ENCODE measurements around the gene ZMYND8.
"Not testable (repeated sequence)": the region's sequence is repeated elsewhere in the genome, so short reads cannot be mapped to it uniquely, and the experiment has no call there.

ZMYND8 gene

GRCh38 chr20:47289096-47289495, 67.4 kb downstream of the ZMYND8 start:
- no peak for TF ChIP-seq JUND (IDR thresholded peaks at IDR 0.05; ENCODE audit: low read depth)
- in situ Hi-C loops (cut with HindIII; ENCODE audit: low pct_unique_long_range_greater_than_20kb, low sequenced_read_pairs), result no loop called here
- DNase-seq (ENCODE audit: low read depth in 1 of 2, low spot score in 1 of 2), result no peak

DNA sequence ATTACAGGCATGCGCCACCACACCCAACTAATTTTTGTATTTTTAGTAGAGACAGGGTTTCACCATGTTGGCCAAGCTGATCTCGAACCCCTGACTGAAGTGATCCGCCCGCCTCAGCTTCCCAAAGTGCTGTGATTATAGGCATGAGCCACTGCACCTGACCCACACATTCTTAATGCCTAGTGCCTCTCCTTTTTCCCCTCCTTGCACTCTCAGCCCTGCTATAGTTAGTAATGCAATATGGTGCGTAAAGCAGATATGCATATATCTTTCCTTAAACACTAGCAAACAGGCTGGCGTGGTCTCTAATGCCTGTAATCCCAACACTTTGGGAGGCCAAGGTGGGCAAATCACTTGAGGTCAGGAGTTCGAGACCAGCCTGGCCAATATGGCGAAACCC, 68.0 kb downstream of the ZMYND8 start:
- DNase-seq (ENCODE audit: low read depth in 1 of 2, low spot score in 1 of 2); in situ Hi-C loops (cut with HindIII; ENCODE audit: low pct_unique_long_range_greater_than_20kb, low sequenced_read_pairs): not testable (repeated sequence)

GRCh38 chr20:47287609-47288144, 68.8 kb downstream of the ZMYND8 start:
- in situ Hi-C loops (cut with HindIII; ENCODE audit: low pct_unique_long_range_greater_than_20kb, low sequenced_read_pairs), result no loop called here
- DNase-seq (ENCODE audit: low read depth in 1 of 2, low spot score in 1 of 2), result no peak
- no peak for TF ChIP-seq JUND (IDR thresholded peaks at IDR 0.05; ENCODE audit: low read depth)

DNA sequence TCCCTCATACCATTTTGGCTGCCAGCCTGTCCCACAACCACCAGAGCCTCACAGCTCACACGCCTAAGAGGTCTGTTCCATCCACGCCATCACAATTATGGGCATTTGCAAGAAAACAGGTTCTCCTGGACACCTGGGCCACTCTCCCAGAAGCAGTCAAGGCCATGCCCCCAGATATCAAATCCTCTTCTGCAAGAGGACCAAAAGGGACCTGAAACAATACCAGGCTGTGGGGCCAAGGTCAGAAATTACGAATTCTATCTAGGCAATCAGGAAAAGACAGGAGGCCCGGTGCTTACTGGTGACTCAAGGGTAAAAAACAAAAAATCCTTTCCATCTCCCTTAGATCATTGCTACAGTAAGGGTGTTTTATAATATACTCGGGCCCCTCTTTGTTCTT, 69.8 kb downstream of the ZMYND8 start:
- in situ Hi-C loops (cut with HindIII; ENCODE audit: low pct_unique_long_range_greater_than_20kb, low sequenced_read_pairs), result no loop called here
- no peak for DNase-seq (ENCODE audit: low read depth in 1 of 2, low spot score in 1 of 2)
- TF ChIP-seq JUND (IDR thresholded peaks at IDR 0.05; ENCODE audit: low read depth), result no peak

- no peak for TF ChIP-seq JUND (IDR thresholded peaks at IDR 0.05; ENCODE audit: low read depth)
- no peak for DNase-seq (ENCODE audit: low read depth in 1 of 2, low spot score in 1 of 2)
- in situ Hi-C loops (cut with HindIII; ENCODE audit: low pct_unique_long_range_greater_than_20kb, low sequenced_read_pairs), result no loop called here
These were observed 71.3 kb downstream of the ZMYND8 start for GRCh38 chr20:47285189-47285588.

DNA sequence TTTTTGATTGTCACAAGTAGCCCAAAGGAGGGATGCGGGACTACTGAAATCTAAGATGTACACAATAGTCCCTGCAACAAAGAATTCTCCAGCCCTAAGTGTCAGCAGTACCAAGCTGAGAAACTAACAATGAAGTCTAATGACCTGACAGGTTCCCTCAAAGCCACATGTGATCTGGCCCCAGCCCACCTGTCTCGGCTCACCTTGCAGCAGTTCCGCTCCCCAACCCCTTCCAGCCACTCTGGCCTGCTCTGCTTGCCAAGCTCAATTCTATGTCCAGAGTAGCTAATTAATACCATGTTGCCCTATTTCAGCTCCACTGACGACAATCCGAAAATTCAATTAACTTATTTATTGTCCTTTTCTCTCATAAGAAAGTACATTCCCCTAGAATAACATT, 72.1 kb downstream of the ZMYND8 start:
- in situ Hi-C loops (cut with HindIII; ENCODE audit: low pct_unique_long_range_greater_than_20kb, low sequenced_read_pairs), result no loop called here
- no peak for TF ChIP-seq JUND (IDR thresholded peaks at IDR 0.05; ENCODE audit: low read depth)
- DNase-seq (ENCODE audit: low read depth in 1 of 2, low spot score in 1 of 2), result no peak

GRCh38 chr20:47283411-47283810, 73.1 kb downstream of the ZMYND8 start:
- in situ Hi-C loops (cut with HindIII; ENCODE audit: low pct_unique_long_range_greater_than_20kb, low sequenced_read_pairs), result no loop called here
- no peak for TF ChIP-seq JUND (IDR thresholded peaks at IDR 0.05; ENCODE audit: low read depth)
- peak in 1 of 2 experiments; percentile 53 for DNase-seq (ENCODE audit: low read depth in 1 of 2, low spot score in 1 of 2)

DNA sequence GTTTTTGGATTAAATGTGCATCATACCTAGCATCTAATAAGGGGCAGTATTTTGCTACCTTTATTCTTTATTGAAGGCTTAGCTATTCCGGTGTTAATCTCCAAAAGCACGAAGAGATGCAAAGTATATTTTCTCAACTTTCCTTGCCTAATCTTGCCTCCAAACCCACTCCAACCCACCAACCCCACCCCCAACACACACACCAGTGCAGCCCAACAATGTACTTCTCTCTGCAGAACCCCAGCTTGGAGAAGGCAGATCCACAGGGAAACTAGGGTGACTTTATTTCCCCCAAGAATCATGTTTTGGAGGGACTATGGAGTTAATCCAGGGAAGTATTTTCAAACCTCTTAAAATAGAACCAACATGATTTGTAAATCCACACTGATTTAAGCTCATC, 73.6 kb downstream of the ZMYND8 start:
- in situ Hi-C loops (cut with HindIII; ENCODE audit: low pct_unique_long_range_greater_than_20kb, low sequenced_read_pairs), result no loop called here
- DNase-seq (ENCODE audit: low read depth in 1 of 2, low spot score in 1 of 2), result no peak
- TF ChIP-seq JUND (IDR thresholded peaks at IDR 0.05; ENCODE audit: low read depth), result no peak

- in situ Hi-C loops (cut with HindIII; ENCODE audit: low pct_unique_long_range_greater_than_20kb, low sequenced_read_pairs), result no loop called here
- no peak for DNase-seq (ENCODE audit: low read depth in 1 of 2, low spot score in 1 of 2)
- TF ChIP-seq JUND (IDR thresholded peaks at IDR 0.05; ENCODE audit: low read depth), result no peak
These were observed 75.1 kb downstream of the ZMYND8 start for GRCh38 chr20:47281376-47281775.

GRCh38 chr20:47280668-47281067, 75.8 kb downstream of the ZMYND8 start:
- DNase-seq (ENCODE audit: low read depth in 1 of 2, low spot score in 1 of 2), result no peak
- in situ Hi-C loops (cut with HindIII; ENCODE audit: low pct_unique_long_range_greater_than_20kb, low sequenced_read_pairs), result no loop called here
- TF ChIP-seq JUND (IDR thresholded peaks at IDR 0.05; ENCODE audit: low read depth), result no peak

GRCh38 chr20:47280228-47280627, 76.3 kb downstream of the ZMYND8 start:
- no peak for TF ChIP-seq JUND (IDR thresholded peaks at IDR 0.05; ENCODE audit: low read depth)
- in situ Hi-C loops (cut with HindIII; ENCODE audit: low pct_unique_long_range_greater_than_20kb, low sequenced_read_pairs), result no loop called here

GRCh38 chr20:47278907-47279348, 77.6 kb downstream of the ZMYND8 start:
- no peak for TF ChIP-seq JUND (IDR thresholded peaks at IDR 0.05; ENCODE audit: low read depth)
- DNase-seq (ENCODE audit: low read depth in 1 of 2, low spot score in 1 of 2), result no peak
- in situ Hi-C loops (cut with HindIII; ENCODE audit: low pct_unique_long_range_greater_than_20kb, low sequenced_read_pairs), result no loop called here

More at GRCh38 chr20:47280228-47280627, 76.3 kb downstream of the ZMYND8 start:
- DNase-seq (ENCODE audit: low read depth in 1 of 2, low spot score in 1 of 2), result no peak

DNA sequence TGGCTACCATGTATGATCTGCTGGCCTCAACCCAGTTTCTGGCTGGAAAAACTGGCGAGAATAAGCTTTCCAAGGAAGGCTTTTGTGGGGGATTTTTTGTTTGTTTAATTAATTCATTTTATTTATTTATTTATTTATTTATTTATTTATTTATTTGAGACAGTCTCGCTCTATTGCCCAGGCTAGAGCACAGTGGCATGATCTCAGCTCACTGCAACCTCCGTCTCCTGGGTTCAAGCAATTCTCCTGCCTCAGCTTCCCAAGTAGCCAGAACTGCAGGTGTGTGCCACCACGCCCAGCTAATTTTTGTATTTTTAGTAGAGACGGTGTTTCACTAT, 79.0 kb downstream of the ZMYND8 start:
- in situ Hi-C loops (cut with HindIII; ENCODE audit: low pct_unique_long_range_greater_than_20kb, low sequenced_read_pairs); DNase-seq (ENCODE audit: low read depth in 1 of 2, low spot score in 1 of 2): not testable (repeated sequence)

DNA sequence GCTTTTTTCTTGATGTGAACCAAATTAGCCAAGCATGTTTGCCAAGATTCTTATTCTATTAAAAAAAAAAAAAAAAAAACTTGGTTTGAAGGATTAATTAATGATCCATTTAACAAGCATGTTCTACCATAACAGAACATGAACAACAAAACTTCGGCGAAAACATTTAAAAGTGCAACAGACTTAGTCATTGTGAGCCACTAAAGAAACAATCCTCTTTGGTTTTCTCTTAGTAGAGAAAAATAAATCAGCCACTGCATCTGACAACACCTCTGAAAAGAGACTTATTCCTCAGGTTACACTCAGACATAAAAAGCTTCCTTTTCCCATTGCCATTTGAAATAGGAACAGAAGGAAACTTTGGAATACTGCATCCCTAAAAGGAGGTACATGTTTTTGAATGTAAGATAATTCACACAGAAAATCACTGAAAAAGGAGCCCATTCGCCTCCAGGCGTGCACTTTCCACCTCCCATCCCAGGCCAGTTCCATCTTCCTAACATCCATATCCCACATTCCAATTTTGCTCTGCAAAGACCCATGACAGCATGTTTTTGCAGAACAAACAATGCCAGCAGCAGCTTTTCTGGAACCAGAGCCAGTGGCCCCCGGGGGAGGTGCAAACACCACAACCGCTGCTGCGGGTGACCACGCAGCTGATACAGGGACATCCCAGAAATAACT, 79.5 kb downstream of the ZMYND8 start:
- DNase-seq (ENCODE audit: low read depth in 1 of 2, low spot score in 1 of 2), result no peak
- in situ Hi-C loops (cut with HindIII; ENCODE audit: low pct_unique_long_range_greater_than_20kb, low sequenced_read_pairs), result no loop called here
- no peak for TF ChIP-seq JUND (IDR thresholded peaks at IDR 0.05; ENCODE audit: low read depth)
